ENCODE measurements around the gene ST3GAL2.

ST3GAL2 gene

DNA sequence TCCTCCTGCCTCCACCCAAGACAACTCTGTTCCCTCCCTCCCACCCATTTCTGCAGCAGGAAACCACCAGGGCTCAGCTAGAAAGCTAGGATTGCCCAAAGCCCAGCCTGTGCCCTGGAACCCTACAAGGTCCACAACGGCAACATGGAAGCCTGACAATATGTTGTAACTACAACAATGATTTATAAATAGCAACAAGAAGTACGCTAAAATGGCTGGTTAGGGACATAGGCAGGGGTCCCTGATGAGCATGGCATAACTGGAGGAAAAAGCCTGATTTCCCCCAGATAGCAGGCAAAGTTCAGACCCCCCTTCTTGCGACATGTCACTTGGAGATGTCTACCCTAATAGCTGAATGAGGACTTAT lies 6.6 kb downstream of the ST3GAL2 start:
- DNase-seq (ENCODE audit: extremely low spot score), result no peak
- POLR2A ChIA-PET, result interaction anchor here (1.2 kb wide), 1 partner anchor 12 kb away, joined by 4 read pairs; no protein-coding TSS in a partner anchor
- TF ChIP-seq NFRKB (IDR thresholded peaks at IDR 0.05) (no peak), FOXA1 (IDR thresholded peaks at IDR 0.05) (no peak), HDGF (IDR thresholded peaks at IDR 0.05; ENCODE audit: borderline replicate concordance) (no peak), FOXM1 (IDR thresholded peaks at IDR 0.05; ENCODE audit: borderline replicate concordance) (no peak), TARDBP (IDR thresholded peaks at IDR 0.05) (no peak)
- CTCF ChIA-PET, result no interaction called here

DNA sequence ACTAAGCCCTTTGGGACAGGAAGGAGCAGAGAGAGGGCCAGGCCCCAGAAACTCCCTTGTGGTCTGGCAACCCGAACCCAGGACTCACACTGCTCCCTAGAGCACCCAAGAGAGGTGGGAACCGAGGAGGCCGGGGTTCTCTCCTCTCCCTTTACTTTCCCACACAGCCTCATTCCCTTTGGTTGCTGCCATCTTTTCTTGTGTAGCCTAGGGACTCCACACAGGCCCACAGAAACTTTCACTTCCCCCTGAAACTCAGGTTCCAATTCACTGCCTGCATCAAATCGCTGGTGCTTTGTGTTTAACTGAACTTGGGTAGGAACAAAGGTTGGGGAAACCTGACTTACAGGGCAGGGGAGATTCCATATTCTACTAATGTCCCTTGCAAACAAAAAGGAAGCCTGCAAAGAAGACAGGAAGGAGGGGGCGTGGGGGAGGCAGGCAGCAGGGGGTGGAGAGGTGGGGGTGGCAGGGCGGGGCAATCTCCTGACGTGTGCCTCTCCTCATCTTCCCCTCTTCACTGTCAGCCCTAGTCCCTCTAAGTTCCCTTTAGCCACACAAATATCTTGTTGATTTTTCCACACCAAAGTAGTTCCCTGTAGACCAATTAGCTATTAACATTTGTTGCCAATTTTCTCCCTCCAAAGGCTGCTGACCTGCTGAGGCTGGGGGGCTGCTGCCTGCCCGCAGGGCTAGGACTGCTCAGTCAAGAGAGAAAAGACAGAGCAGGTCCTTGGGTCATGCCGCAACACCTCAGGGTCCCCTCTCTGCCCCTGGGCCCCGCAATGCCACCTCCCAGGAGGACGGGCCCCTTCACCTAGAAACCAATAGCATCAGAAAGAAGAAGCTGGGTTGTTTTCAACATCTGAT lies 8.0 kb downstream of the ST3GAL2 start:
- CTCF ChIA-PET, result no interaction called here
- TF ChIP-seq HDGF (IDR thresholded peaks at IDR 0.05; ENCODE audit: borderline replicate concordance), result no peak
- no peak for TF ChIP-seq FOXM1 (IDR thresholded peaks at IDR 0.05; ENCODE audit: borderline replicate concordance)
- no peak for TF ChIP-seq ARNT (IDR thresholded peaks at IDR 0.05)
- TF ChIP-seq CTBP1 (IDR thresholded peaks at IDR 0.05; ENCODE audit: borderline replicate concordance), result no peak
- TF ChIP-seq LEF1 (IDR thresholded peaks at IDR 0.05; ENCODE audit: borderline replicate concordance), result no peak
- no peak for DNase-seq (ENCODE audit: extremely low spot score)
- POLR2A ChIA-PET, result no interaction called here

GRCh38 chr16:70429888-70430666 lies 8.8 kb downstream of the ST3GAL2 start:
- TF ChIP-seq L3MBTL2 (conservative IDR thresholded peaks at IDR 0.05), result no peak
- TF ChIP-seq NFRKB (IDR thresholded peaks at IDR 0.05), result no peak
- TF ChIP-seq ELF4 (IDR thresholded peaks at IDR 0.05), result no peak
- no peak for TF ChIP-seq CTBP1 (IDR thresholded peaks at IDR 0.05; ENCODE audit: borderline replicate concordance)
- no peak for TF ChIP-seq ZNF384 (IDR thresholded peaks at IDR 0.05)
- POLR2A ChIA-PET, result no interaction called here
- no peak for DNase-seq (ENCODE audit: extremely low spot score)
- CTCF ChIA-PET, result no interaction called here

DNA sequence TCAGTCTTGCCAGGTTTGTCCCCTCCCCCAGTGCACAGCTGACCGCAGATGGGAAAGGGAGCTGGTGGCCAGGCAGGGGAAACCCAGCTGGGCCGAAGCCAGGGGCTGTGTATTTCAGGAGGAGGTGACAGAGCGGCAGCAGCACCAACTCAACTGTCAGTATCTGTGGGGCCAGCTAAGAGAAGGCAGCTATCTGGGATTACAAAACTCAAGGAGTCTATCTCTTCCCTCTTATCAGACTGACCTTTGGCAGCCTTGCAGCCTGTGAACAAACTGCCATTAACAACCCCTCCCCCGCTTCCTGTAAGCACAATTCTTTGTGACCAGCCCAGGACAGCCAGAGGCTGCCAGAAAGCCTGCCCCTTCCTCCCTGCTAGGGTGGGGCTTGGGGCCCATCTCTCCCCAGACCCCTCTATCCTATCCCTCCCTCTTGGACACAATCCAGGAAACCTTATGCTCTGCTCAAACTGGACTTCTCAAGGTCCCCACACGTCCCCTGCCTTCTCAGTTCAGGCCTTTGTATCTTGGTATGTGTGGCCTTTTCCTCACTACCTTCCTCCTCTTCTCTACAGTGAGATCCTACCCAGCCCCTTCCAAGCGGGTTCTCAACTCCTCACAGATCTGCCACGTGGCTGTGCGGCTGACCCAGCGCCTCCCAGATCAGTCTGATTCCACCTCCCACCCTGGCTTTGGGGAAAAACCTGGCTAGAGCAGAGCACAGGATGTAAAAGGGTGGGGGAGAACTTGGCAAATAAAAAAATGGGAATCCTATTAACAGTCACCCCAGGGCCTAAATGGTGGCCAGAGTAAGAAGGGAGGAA lies 10.5 kb downstream of the ST3GAL2 start:
- TF ChIP-seq BHLHE40 (IDR thresholded peaks at IDR 0.05; ENCODE audit: borderline replicate concordance), result no peak
- TF ChIP-seq NFRKB (IDR thresholded peaks at IDR 0.05), result no peak
- TF ChIP-seq SP1 (IDR thresholded peaks at IDR 0.05), result no peak
- TF ChIP-seq LEF1 (IDR thresholded peaks at IDR 0.05; ENCODE audit: borderline replicate concordance), result no peak
- no peak for TF ChIP-seq CTBP1 (IDR thresholded peaks at IDR 0.05; ENCODE audit: borderline replicate concordance)
- TF ChIP-seq HDGF (IDR thresholded peaks at IDR 0.05; ENCODE audit: borderline replicate concordance), result no peak
- no peak; the same call in 1 of the 2 replicates for TF ChIP-seq L3MBTL2 (conservative IDR thresholded peaks at IDR 0.05)
- no peak for TF ChIP-seq ELF4 (IDR thresholded peaks at IDR 0.05)
- TF ChIP-seq, protein P1, sequence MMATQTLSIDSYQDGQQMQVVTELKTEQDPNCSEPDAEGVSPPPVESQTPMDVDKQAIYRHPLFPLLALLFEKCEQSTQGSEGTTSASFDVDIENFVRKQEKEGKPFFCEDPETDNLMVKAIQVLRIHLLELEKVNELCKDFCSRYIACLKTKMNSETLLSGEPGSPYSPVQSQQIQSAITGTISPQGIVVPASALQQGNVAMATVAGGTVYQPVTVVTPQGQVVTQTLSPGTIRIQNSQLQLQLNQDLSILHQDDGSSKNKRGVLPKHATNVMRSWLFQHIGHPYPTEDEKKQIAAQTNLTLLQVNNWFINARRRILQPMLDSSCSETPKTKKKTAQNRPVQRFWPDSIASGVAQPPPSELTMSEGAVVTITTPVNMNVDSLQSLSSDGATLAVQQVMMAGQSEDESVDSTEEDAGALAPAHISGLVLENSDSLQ (IDR thresholded peaks at IDR 0.05), result no peak
- TF ChIP-seq FOXA1 (IDR thresholded peaks at IDR 0.05), result no peak
- TF ChIP-seq FOXK2 (IDR thresholded peaks at IDR 0.05), result no peak
- no peak for TF ChIP-seq FOXM1 (IDR thresholded peaks at IDR 0.05; ENCODE audit: borderline replicate concordance)
- no peak for TF ChIP-seq TARDBP (IDR thresholded peaks at IDR 0.05)
- TF ChIP-seq SUZ12 (IDR thresholded peaks at IDR 0.05), result no peak
- TF ChIP-seq ARNT (IDR thresholded peaks at IDR 0.05), result no peak
- TF ChIP-seq ZNF384 (IDR thresholded peaks at IDR 0.05), result no peak
- peak; percentile 43 for DNase-seq (ENCODE audit: extremely low spot score)
- POLR2A ChIA-PET, result interaction anchor here (0.8 to 1.2 kb wide), 4 partner anchors 10 to 48 kb away, joined by 3 to 8 read pairs (median 4); partner anchors contain the start of gene ST3GAL2
- CTCF ChIA-PET, result interaction anchor here (1.1 kb wide), 1 partner anchor 32 kb away, joined by 4 read pairs; no protein-coding TSS in a partner anchor

- POLR2A ChIA-PET, result interaction anchor here (0.8 to 1.2 kb wide), 4 partner anchors 10 to 47 kb away, joined by 3 to 8 read pairs (median 4); partner anchors contain the start of gene ST3GAL2
- CTCF ChIA-PET, result interaction anchor here (1.1 kb wide), 1 partner anchor 31 kb away, joined by 4 read pairs; no protein-coding TSS in a partner anchor
Observed at GRCh38 chr16:70427786-70428177, 11.1 kb downstream of the ST3GAL2 start.

More at GRCh38 chr16:70427786-70428177, 11.1 kb downstream of the ST3GAL2 start:
- no peak for TF ChIP-seq FOXA1 (IDR thresholded peaks at IDR 0.05)
- TF ChIP-seq NFRKB (IDR thresholded peaks at IDR 0.05), result no peak
- no peak for TF ChIP-seq SP1 (IDR thresholded peaks at IDR 0.05)
- TF ChIP-seq SUZ12 (IDR thresholded peaks at IDR 0.05), result no peak
- no peak for TF ChIP-seq ELF4 (IDR thresholded peaks at IDR 0.05)
- no peak for TF ChIP-seq ARNT (IDR thresholded peaks at IDR 0.05)
- TF ChIP-seq ZNF384 (IDR thresholded peaks at IDR 0.05), result no peak
- TF ChIP-seq BHLHE40 (IDR thresholded peaks at IDR 0.05; ENCODE audit: borderline replicate concordance), result no peak
- no peak for TF ChIP-seq FOXM1 (IDR thresholded peaks at IDR 0.05; ENCODE audit: borderline replicate concordance)
- no peak for TF ChIP-seq FOXK2 (IDR thresholded peaks at IDR 0.05)
- TF ChIP-seq HDGF (IDR thresholded peaks at IDR 0.05; ENCODE audit: borderline replicate concordance), result no peak
- TF ChIP-seq CTBP1 (IDR thresholded peaks at IDR 0.05; ENCODE audit: borderline replicate concordance), result no peak
- no peak for TF ChIP-seq TARDBP (IDR thresholded peaks at IDR 0.05)
- TF ChIP-seq LEF1 (IDR thresholded peaks at IDR 0.05; ENCODE audit: borderline replicate concordance), result no peak
- TF ChIP-seq, protein P1 (IDR thresholded peaks at IDR 0.05), result no peak
- TF ChIP-seq L3MBTL2 (conservative IDR thresholded peaks at IDR 0.05), result no peak
- no peak for DNase-seq (ENCODE audit: extremely low spot score)
